ENCODE results near the gene TRIO. TPM values are rescaled to one million over a fixed set of nuclear protein-coding genes. Genes with fewer than 3 reads are reported as not detected.

The TRIO gene
- total and polyA plus RNA-seq, 2 donors (not counting 3 experiments of a cell fraction or from before 2014, with no cell fraction given), result 82.9 to 248 TPM

GRCh38 chr5:14488709-14489108, 345.6 kb downstream of the TRIO start:
- POLR2A ChIA-PET, result no interaction called here
- no peak overlapping the region for H3K4me3 ChIP-seq (replicated peaks in 1 of 3; ENCODE audit: insufficient read depth in 1 of 3, low read depth in 1 of 3, low read length in 3 of 3)
- no peaks in the 10 kb centered on the region for H3K27me3 ChIP-seq (ENCODE audit: control insufficient read depth in 2 of 2, insufficient read depth in 2 of 2, low read length in 2 of 2)
- no peaks in the 10 kb centered on the region for H3K9me1 ChIP-seq (replicated peaks; ENCODE audit: control insufficient read depth, extremely low read depth, insufficient read depth, low read length)
- dilution Hi-C loops (cut with MboI; ENCODE audit: extremely low pct_ligation_motif_present, low sequenced_read_pairs) (no loop called here), intact Hi-C loops (cut with micrococcal nuclease) (no loop called here)
- no TSS peak for BruUV-seq (replicated peaks)
- H3K9ac ChIP-seq (replicated peaks; ENCODE audit: extremely low read depth, insufficient read depth, low read length), result no peak overlapping the region
- no peak overlapping the region for H3K4me2 ChIP-seq (ENCODE audit: insufficient read depth, low read length)
- H3K4me1 ChIP-seq (ENCODE audit: control insufficient read depth, extremely low read depth, insufficient read depth, low read length), result peaks cover 8% of the 10 kb centered on the region
- no peak for FAIRE-seq
- no peak overlapping the region for H3K27ac ChIP-seq (ENCODE audit: insufficient read depth, low read depth, low read length)
- DNase-seq (ENCODE audit: low read depth, low spot score), result no peak
- H4K20me1 ChIP-seq (replicated peaks; ENCODE audit: control insufficient read depth, extremely low read depth, insufficient read depth, low read length), result no peaks in the 10 kb centered on the region
- CTCF ChIA-PET, result no interaction called here
- H3K9me3 ChIP-seq (replicated peaks; ENCODE audit: control insufficient read depth, insufficient read depth, low read length), result no peaks in the 10 kb centered on the region
- H3K36me3 ChIP-seq (ENCODE audit: control insufficient read depth in 2 of 2, extremely low read depth in 1 of 2, insufficient read depth in 2 of 2, low read length in 2 of 2), result peaks cover 18 to 52% of the 10 kb centered on the region in 2 experiments
- no peaks in the 10 kb centered on the region for H3K79me2 ChIP-seq (ENCODE audit: control insufficient read depth, insufficient read depth, low read length)
- TF ChIP-seq FOS (IDR thresholded peaks at IDR 0.05; ENCODE audit: borderline replicate concordance, insufficient read depth, low read length), result no peak
- H2AFZ ChIP-seq (ENCODE audit: low read depth, low read length), result no peak overlapping the region

- H3K4me2 ChIP-seq (ENCODE audit: insufficient read depth, low read length), result no peak overlapping the region
- H3K4me3 ChIP-seq (replicated peaks in 1 of 3; ENCODE audit: insufficient read depth in 1 of 3, low read depth in 1 of 3, low read length in 3 of 3), result no peak overlapping the region
- no peaks in the 10 kb centered on the region for H4K20me1 ChIP-seq (replicated peaks; ENCODE audit: control insufficient read depth, extremely low read depth, insufficient read depth, low read length)
- ChIA-PET CTCF (no interaction called here), POLR2A (no interaction called here)
- dilution Hi-C loops (cut with MboI; ENCODE audit: extremely low pct_ligation_motif_present, low sequenced_read_pairs), result no loop called here
- intact Hi-C loops (cut with micrococcal nuclease), result no loop called here
- peaks cover 3% of the 10 kb centered on the region for H3K4me1 ChIP-seq (ENCODE audit: control insufficient read depth, extremely low read depth, insufficient read depth, low read length)
- FAIRE-seq (no peak), DNase-seq (ENCODE audit: low read depth, low spot score) (no peak)
- H3K9me1 ChIP-seq (replicated peaks; ENCODE audit: control insufficient read depth, extremely low read depth, insufficient read depth, low read length), result no peaks in the 10 kb centered on the region
- peaks cover 18 to 55% of the 10 kb centered on the region in 2 experiments for H3K36me3 ChIP-seq (ENCODE audit: control insufficient read depth in 2 of 2, extremely low read depth in 1 of 2, insufficient read depth in 2 of 2, low read length in 2 of 2)
- TF ChIP-seq MAX (IDR thresholded peaks at IDR 0.05; ENCODE audit: insufficient read depth, insufficient read length) (no peak), EZH2 (IDR thresholded peaks at IDR 0.05; ENCODE audit: borderline replicate concordance, low read depth, low read length, severe bottlenecking) (no peak), JUN (IDR thresholded peaks at IDR 0.05; ENCODE audit: borderline replicate concordance, insufficient read depth, insufficient read length, low read depth) (no peak), MYC (IDR thresholded peaks at IDR 0.05; ENCODE audit: low read depth, low read length) (no peak), GATA2 (IDR thresholded peaks at IDR 0.05; ENCODE audit: insufficient read depth, insufficient read length, low read depth, low read length) (no peak), FOS (IDR thresholded peaks at IDR 0.05; ENCODE audit: borderline replicate concordance, insufficient read depth, low read length) (no peak), POLR2AphosphoS5 (IDR thresholded peaks at IDR 0.05; ENCODE audit: insufficient read depth, low read depth, low read length) (no peak), POLR2A (IDR thresholded peaks at IDR 0.05; ENCODE audit: low read depth, low read length) (no peak)
- TF ChIP-seq, protein P1, sequence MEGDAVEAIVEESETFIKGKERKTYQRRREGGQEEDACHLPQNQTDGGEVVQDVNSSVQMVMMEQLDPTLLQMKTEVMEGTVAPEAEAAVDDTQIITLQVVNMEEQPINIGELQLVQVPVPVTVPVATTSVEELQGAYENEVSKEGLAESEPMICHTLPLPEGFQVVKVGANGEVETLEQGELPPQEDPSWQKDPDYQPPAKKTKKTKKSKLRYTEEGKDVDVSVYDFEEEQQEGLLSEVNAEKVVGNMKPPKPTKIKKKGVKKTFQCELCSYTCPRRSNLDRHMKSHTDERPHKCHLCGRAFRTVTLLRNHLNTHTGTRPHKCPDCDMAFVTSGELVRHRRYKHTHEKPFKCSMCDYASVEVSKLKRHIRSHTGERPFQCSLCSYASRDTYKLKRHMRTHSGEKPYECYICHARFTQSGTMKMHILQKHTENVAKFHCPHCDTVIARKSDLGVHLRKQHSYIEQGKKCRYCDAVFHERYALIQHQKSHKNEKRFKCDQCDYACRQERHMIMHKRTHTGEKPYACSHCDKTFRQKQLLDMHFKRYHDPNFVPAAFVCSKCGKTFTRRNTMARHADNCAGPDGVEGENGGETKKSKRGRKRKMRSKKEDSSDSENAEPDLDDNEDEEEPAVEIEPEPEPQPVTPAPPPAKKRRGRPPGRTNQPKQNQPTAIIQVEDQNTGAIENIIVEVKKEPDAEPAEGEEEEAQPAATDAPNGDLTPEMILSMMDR (IDR thresholded peaks at IDR 0.05; ENCODE audit: extremely low read depth in 1 of 2, insufficient read depth in 1 of 2, low read depth in 1 of 2, low read length in 2 of 2), result no peak
- H2AFZ ChIP-seq (ENCODE audit: low read depth, low read length), result no peak overlapping the region
- no peaks in the 10 kb centered on the region for H3K9me3 ChIP-seq (replicated peaks; ENCODE audit: control insufficient read depth, insufficient read depth, low read length)
- H3K79me2 ChIP-seq (ENCODE audit: control insufficient read depth, insufficient read depth, low read length), result no peaks in the 10 kb centered on the region
- H3K27me3 ChIP-seq (ENCODE audit: control insufficient read depth in 2 of 2, insufficient read depth in 2 of 2, low read length in 2 of 2), result no peaks in the 10 kb centered on the region
- H3K9ac ChIP-seq (replicated peaks; ENCODE audit: extremely low read depth, insufficient read depth, low read length), result no peak overlapping the region
- BruUV-seq (replicated peaks), result no TSS peak
- H3K27ac ChIP-seq (ENCODE audit: insufficient read depth, low read depth, low read length), result no peak overlapping the region
These were observed 346.5 kb downstream of the TRIO start for GRCh38 chr5:14489643-14490042.
